Sigmoid colon (tissue), 4 donors: Measurements from ENCODE around the gene TTC27.

ENCODE experiments used
- EP300 ChIP-seq, 4 donors: sonication (generic); formaldehyde crosslinking; IDR thresholded peaks; one replicate each; pipeline ENCODE4 v1.6.1; 2017; ENCODE audit warnings: antibody characterized with exemption in 4 of 4
- POLR2A ChIP-seq, 2 donors: fragments of 450-650 bp; IDR thresholded peaks; one replicate each; pipeline ENCODE4 v1.6.1; 2016; ENCODE audit warnings: antibody characterized with exemption in 2 of 2, mild to moderate bottlenecking in 2 of 2, moderate library complexity in 2 of 2
- POLR2AphosphoS5 ChIP-seq, 4 donors: sonication (generic); formaldehyde crosslinking; IDR thresholded peaks; one replicate each; pipeline ENCODE4 v1.6.1; 2017; ENCODE audit warnings: antibody characterized with exemption in 4 of 4
- TF ChIP-seq, protein P1 (sequence below), 4 experiments: fragments of 450-650 bp in 3 of 4; fragments of 200-600 bp in 1 of 4; IDR thresholded peaks; one replicate each; pipeline ENCODE4 v1.5.1; 2016 to 2019; ENCODE audit warnings: antibody characterized with exemption in 4 of 4, mild to moderate bottlenecking in 3 of 4, moderate library complexity in 2 of 4

DNA sequence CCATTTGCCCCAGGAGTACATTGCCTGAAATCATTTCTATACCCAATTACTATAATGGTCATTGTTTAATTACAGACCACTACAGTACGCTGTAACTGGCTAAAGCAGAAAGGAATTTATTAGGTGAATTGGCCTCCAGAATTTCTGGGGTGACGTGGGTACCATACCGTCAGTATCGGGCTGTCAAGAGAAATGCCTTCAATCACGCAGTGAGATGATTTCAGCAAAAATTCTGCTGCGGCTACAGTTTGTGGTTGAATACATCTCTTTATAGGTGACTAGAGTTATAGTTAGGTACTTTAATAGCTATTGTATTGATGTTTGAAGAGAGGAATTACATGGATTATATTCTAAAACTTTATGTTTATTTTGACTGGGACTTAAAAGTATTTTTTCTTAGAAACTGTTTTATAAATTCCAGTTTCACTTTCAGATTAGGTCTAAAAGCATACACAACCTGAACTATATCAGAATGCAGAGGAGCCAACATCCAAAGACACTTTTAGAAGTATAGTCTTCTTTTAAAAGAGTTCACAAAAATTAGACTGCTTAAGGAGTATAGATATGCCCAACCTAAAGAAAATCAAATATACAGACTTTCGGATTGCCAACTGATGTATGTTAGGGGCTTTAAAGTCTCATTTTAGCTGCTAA is 128.4 kb downstream of the TTC27 start:
- TF ChIP-seq POLR2A (IDR thresholded peaks at IDR 0.05) (no peak), EP300 (IDR thresholded peaks at IDR 0.05) (no peak), POLR2AphosphoS5 (IDR thresholded peaks at IDR 0.05) (no peak)
- TF ChIP-seq, protein P1, sequence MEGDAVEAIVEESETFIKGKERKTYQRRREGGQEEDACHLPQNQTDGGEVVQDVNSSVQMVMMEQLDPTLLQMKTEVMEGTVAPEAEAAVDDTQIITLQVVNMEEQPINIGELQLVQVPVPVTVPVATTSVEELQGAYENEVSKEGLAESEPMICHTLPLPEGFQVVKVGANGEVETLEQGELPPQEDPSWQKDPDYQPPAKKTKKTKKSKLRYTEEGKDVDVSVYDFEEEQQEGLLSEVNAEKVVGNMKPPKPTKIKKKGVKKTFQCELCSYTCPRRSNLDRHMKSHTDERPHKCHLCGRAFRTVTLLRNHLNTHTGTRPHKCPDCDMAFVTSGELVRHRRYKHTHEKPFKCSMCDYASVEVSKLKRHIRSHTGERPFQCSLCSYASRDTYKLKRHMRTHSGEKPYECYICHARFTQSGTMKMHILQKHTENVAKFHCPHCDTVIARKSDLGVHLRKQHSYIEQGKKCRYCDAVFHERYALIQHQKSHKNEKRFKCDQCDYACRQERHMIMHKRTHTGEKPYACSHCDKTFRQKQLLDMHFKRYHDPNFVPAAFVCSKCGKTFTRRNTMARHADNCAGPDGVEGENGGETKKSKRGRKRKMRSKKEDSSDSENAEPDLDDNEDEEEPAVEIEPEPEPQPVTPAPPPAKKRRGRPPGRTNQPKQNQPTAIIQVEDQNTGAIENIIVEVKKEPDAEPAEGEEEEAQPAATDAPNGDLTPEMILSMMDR (IDR thresholded peaks at IDR 0.05), result no peak
